ENCODE measurements around the gene CFHR2.

DNA sequence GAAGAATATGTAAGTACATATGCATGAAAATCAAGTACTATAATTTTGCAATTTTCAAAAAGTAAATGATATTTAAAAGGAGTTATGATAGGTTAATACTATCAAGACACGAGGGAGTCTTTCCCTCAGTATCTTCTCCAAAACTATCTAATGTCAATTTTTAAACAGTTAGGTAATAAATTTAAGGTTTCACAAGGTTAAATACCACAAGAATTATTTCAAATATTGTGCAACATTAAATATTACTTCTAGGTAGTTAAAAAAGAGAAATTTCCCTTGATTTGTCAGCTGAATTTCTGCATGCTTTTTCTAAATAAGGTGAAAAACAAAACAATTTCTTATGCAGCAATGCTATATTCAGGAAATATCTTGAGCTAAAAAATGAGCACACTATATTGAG lies 37.3 kb downstream of the CFHR2 start:
- TF ChIP-seq, protein P1, sequence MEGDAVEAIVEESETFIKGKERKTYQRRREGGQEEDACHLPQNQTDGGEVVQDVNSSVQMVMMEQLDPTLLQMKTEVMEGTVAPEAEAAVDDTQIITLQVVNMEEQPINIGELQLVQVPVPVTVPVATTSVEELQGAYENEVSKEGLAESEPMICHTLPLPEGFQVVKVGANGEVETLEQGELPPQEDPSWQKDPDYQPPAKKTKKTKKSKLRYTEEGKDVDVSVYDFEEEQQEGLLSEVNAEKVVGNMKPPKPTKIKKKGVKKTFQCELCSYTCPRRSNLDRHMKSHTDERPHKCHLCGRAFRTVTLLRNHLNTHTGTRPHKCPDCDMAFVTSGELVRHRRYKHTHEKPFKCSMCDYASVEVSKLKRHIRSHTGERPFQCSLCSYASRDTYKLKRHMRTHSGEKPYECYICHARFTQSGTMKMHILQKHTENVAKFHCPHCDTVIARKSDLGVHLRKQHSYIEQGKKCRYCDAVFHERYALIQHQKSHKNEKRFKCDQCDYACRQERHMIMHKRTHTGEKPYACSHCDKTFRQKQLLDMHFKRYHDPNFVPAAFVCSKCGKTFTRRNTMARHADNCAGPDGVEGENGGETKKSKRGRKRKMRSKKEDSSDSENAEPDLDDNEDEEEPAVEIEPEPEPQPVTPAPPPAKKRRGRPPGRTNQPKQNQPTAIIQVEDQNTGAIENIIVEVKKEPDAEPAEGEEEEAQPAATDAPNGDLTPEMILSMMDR (IDR thresholded peaks at IDR 0.05): no peak
- no peak for TF ChIP-seq POLR2A (IDR thresholded peaks at IDR 0.05)

Measured in sigmoid colon (tissue), 3 donors.